Colon (tissue), 2 donors: ENCODE data around the gene PDE1C.

Experiments used
- FAIRE-seq: peaks from 2 replicates; lab custom pipeline; 2012; peaks lifted over from hg19 to GRCh38; lab: Jason Lieb, UNC
- donor health status: control.
- donor health status: control.

PDE1C gene

DNA sequence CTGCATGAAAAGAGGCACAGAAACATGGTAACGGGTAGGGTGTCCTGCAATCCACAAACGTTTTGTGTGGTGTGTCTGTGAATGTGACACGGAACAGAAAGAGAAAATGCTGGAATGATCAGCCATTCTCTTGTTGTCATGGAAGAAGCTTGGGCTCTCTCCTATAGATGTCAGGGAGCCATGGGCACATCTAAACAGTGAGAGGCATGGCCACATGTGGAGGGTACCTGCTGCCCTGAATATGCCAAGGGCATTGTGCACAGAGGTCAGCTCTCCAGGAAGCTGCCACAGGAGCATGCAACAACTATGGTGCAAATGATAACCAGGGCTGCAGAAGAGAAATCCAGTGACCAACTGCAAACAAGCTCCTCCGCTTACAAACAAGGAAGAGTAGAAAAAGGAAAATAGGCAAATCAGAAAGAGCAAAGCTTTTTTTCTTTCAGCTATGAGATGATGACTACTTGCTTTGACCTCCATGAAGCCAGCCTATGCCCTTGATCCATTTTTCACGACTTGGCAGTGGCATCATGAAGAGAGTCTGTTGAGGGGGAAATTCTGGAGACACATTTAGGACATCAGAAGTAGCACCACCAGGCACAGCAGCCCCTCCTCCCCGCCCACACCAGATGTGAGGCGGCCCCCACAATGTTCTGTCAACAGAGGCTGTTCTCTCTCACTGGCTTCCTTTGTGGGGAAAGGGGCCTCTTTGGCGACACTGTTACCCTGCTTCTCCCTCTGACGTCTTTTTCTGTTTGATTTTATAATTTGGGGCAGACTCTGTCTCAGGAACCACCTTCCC lies 4.8 kb upstream of the PDE1C start:
- FAIRE-seq: no peak

DNA sequence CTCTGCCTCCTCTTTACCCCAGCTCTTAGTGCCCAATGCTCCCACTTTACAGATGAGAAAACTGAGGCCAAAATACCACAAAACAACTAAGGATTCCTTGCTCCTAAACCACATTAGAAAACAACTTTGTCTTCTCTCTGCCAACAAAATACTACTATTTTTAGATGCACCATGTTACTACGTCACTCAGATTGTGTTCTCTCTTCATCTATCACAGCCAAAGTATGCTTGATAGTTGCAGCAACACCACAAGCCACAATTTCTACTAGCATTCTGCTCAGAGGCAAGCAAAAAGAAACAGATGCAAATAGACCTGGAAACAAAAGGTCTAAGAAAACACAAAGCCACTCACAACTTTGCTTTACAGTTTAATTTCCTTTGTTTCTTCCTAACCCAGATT lies 3.3 kb upstream of the PDE1C start:
- no peak for FAIRE-seq

DNA sequence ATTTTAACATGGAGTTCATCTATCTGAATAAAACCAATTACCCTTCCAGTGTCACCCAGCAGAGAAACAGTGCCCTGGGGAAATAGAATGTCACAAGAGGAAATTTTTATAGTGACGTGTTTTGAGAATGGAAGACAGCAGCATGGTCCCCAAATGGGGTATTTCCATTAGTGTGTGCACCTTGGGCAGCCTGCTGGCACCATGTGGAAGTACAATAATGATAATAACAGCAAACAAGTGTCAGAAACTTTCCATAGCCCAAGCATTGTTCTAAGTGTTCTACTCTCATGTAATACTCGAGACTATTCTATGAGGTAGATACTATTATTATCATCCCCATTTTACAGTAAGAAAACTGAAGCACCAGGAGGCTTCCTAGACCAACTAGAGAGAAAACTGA lies 2.2 kb upstream of the PDE1C start:
- no peak for FAIRE-seq

DNA sequence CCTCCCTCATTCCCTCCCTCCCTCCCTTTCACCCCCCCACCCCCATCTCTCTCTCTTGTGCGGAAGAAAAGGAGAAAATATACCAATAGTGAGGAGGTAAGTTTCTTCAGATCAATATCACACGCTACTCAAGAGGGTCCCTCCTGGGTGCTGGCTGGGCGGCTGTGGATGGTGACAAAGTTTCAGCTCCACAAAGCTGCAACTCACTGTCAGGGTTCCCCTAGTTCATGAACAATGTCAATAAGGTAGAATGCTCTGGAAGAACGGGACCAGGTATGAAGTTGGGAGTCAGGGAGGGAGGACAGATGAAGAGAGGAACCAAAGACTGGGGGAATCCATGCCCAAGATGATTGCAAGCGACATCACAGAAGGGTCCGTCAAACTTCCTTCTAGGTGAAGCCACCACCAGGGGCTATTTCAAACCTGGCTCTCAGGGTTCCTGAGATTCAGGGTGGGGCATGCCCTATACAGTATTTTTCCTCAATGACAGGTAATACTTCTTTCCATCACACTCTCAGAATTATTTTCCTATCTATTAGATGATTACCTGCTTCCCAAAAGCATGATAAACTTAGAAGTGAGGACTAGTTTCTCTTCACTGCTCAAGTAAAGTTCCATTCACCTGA lies 1.4 kb upstream of the PDE1C start:
- no peak for FAIRE-seq

DNA sequence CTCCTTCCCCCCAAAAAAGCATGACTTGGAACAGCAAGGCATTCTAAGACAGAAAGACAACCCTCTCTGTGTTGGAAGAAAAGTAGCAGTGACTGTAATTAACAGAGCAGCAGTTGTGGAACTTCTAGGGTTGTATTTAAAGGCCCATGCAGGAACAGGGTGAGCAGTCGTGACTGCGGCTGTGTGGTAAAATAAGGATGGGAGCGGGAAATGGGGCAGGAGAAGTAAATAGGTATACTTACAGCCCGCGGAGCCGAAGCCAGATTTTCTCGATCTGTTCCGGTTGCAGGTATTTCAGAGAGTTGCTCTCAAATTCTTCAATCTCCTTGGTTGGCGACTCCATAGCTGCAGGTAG lies 179 bp downstream of the PDE1C start:
- no peak for FAIRE-seq

DNA sequence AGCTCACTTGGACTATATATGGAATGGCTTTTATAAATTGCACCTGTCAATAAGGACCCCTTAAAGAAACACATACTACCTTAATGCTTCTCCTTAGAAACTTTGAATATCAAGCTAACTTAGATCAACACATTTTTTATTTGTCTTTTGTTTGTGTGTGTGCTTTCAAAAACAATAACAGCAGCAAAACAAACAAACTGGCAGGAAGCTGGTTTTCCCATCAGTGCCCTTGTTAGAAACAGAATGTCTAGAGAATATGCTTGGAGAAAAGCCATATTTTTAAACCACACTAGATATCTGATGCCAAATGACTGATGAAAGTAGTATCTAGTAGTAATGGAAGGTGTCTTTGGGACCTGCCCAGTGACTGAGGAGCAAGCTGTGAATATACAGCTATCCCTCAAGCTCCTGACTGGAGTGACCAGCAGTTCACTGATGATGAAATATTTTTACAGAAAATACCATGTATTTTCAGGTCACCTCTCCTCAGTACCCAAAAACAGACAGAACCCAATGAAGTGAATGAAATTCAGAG lies 1.0 kb downstream of the PDE1C start:
- FAIRE-seq: no peak

DNA sequence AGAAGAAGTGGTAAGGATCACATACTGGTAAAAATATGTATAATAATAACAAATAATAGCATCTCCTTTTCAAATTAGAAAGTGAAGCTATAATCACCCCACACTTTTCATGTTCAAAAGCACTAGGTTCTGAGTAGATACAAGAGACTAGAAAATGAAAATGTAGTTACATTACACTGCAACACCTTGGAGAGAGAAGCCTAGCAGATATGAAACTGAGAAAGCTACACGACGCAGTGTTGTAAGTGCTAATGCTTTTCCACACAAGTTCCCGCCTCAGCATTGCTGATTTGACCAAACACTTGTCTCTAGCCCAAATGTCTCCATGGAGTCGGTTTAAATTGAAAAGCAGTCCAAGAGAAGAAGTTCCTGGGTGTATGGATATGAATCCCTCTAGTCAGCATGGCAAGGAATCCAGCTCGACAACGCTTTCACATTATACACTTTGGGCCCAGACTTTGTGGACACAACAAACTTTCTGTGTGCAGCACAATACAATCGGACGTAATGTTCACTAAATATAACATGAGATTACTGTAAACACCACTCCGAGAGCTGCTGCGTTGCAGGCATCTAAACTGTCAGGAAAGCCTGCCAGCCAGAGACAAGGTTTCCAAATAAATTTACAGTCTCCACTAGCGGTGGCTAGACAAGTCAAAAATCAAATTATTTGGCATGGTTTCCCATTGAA lies 1.7 kb downstream of the PDE1C start:
- no peak for FAIRE-seq

DNA sequence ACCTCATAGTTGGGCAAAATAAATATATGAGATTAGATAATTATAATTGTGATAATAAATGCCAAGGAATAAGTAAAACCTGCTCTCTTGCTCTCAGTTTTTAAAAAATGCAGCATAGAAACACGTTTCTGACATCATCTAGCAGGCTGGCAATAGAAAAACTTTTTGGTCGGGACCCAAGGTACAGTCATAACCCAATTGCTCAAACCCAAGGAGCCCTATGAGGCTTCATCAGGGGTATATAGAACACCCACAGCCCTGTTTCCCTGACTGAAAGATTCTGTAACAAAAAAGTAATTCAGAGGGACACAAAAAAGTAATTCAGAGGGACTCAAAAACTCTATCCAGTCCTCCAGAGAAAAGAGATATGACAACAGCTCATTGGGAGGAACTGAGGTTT lies 3.8 kb downstream of the PDE1C start:
- no peak for FAIRE-seq

DNA sequence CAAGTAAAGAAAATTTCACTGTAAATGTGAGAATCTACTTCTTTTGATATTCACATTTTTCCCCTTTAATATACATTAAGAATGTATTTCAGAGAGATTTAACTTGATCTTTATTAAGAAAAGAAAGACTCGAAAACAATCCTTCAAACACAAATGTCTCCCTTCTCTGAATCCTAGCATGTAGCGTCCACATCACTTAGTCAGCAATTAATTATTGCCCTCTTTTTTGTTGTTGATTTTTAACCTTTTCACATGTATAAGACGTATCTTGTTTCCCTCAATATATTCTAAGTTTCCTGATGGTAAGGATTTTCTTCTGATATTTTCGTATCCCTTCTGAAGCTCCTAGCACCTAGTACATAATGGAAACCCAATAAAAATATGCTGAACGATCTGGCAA lies 6.6 kb downstream of the PDE1C start:
- FAIRE-seq: no peak

DNA sequence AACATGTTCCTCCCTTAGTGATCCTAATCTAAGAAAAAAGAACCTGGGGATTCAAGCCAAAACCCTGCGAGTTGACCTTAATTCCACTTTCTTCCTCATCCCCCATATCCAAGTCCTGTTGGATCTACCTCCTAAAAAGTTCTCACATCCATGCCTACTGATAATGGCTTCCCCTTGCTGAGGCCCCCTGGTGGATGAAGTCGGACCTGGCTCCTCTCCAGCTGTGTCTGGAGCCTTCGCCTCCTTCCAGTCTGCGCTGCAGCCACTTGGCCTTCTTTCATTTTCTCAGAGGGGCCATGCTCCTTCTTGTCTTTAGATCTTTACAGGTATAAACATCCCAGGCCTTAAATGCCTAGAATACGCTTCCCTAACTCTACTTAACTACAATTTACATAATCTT lies 8.1 kb downstream of the PDE1C start:
- FAIRE-seq: no peak

DNA sequence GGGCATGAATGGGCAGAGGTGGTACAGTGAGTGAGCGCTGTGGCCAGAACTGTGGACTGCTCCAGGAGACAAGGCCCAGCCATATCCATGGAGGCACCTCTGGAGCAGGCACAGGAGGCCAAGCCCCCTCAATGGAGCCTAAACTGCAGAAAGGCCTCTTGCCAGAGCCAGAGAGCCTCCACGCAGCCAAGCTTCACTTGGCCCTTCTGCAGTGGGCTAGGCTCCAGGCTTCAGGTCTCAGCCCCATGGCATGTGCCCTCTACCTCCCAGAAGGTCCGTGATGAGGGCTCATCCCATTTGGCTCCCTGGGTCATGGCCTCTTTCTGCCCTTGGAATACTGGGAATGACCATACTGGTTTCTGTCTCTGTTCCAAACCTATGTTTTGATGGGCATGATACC lies 8.9 kb downstream of the PDE1C start:
- FAIRE-seq: no peak

DNA sequence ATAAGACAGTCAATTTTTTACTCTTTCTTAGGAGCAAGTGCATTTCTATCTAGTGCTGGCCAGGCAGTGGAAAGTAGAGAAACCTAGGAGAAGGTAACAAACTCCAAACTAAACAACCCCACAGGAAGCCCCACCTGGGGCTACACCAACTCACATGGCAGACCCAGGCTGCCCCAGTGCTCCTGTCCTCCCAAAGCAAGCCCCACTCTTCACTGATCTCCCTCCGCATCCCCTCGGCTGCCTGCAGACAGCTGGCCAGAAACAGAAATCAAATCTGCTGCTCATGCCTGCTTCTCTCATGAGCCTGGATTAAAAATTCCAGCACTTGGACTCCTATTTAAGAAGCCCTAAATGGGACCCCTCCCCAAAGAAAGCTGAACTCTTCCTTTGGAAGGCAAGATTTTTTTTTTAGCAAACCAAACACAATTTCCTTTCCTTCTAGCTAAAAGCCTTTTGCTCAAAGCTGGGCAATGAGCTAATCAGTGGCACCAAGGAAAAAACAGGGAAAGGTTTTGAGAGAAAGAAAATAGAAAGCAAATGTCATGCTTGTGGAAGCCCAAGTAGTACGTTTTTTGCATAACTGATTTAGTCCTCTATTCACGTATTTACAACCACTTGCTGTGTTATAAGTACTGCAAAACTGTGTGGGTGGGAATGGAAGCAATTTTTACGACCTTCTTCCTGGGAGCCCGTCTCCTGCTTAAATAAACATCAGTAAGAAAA lies 10.8 kb downstream of the PDE1C start:
- no peak for FAIRE-seq

DNA sequence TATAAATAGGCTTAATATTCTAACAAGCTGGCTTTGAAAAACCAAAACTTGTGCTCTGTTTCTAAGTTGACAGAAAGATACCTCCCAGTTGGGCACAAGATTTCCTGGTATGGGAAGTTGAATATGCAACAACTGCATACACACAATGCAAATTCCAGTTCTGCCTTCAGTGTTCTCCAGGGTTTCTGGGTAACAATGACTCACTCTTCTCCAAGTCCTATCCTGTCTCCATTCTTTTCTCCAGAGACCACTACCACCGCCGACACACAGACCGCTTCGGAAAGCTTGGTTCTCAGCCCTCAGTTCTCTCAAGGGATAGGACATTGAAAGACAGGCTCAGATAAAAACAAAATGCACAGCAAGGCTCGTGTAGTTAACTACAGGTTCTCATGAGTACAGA lies 12.2 kb downstream of the PDE1C start:
- FAIRE-seq: no peak

DNA sequence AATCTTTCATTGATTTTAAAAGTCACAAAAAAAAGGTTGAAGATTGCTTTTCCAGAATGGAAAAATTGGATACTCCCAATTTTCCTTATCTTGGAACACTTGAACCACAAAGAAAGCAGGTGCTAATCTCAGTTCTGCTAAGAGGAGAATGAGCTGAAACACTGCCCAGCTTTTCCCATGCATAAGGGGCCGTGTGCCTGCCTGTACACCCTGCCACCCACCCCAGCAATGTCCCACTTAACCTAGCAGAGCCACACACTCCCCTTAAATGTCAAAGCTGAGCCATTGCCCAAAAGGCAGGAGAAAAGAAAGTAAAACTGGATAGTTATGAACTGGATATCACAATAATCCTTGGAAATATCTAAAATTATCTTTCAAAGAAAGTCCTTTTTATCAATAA lies 13.4 kb downstream of the PDE1C start:
- FAIRE-seq: no peak

DNA sequence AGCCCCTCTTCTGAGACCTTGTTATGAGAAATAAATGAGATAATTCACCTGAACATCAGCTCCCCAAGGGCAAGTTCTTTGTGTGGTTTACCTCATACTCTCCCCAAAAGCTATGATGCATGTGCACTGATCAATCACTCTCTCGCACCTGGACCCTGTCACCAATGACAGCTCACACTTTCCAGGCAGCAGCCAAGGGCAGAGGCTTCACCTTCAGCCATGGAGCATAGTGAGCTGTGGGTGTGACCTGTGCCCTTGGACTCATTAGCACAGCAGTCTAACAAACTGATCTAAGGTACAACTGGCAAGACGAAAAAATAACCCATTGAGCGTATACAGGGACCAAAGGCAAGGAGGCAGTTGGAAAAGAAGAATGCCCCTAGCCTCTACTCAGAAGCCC lies 17.0 kb downstream of the PDE1C start:
- FAIRE-seq: no peak

DNA sequence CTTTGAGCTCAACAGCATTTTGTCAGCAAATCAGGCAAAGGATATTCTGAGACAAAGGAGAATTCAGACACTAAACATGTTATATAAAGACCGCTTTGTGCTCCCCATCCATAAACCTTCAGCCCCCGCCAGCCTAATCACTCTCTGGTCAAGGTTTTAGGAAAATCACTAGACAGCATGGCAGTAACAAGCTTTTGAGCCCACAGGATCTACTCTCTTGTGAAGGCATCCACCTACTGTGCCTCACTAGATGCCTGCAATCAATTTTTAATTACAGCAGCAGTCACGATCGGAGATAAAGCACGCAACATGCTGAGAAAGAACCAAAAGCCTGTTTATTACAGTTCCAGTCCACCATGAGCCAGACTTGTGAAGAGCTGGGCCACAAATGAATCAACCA lies 19.1 kb downstream of the PDE1C start:
- FAIRE-seq: no peak

DNA sequence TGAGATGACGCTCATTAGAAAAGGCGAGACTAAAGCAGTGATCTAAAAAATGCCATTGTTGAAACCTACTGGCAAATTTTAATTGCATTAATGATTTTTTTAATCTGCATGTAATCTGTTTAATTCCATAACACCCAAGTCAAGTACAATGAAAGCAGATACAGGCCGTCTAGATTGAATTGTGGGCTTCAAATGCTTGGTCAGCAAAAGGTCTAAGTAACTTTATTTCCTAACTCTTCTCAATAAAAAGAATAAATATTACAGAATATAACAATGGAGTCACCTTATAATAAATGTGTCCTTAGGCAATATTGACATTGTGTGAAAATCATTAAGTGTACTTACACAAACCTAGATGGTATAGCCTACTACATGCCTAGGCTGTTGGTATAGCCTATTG lies 20.6 kb downstream of the PDE1C start:
- no peak for FAIRE-seq

DNA sequence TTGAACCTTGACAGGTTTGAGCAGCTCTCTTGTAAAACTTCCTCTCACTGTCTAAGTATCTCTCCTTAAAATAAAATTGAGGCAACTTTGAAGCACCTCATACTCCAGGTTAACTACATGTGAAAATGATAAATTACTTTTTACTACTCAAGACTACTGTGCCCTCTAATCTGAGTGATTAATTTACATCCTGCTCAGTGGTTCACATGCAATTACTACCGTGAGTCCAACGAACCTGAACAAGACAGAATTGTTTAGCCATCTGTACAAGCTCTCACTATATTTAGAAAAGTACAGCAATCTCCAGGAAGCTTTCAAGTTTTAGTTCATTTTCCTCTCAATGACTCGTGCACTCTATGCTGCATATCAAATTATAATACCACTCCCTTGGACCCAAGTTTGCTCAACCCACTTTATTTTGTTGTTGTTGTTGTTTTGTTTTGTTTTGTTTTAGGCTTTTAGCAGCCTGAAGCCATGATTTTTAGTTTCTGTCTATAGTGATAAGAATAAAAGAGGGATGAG lies 21.2 kb downstream of the PDE1C start:
- no peak for FAIRE-seq

DNA sequence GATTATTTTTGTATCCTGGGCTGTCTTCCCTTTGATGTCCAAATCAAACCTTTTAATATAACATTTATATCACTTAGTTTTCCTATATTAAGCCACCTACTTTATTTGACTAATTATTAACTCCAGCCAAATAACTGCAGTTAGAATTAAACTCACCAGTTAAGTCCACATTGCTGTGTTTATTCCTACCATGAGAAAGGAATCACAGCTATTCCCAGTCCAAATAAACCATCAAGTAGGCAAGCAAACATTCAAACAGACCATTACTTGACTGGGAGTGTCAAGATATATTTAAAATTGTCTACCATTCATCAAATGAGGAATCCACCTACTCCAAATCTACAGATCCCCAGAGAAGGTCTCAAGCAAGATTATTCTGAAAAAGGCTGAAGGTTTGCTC lies 22.4 kb downstream of the PDE1C start:
- no peak for FAIRE-seq

DNA sequence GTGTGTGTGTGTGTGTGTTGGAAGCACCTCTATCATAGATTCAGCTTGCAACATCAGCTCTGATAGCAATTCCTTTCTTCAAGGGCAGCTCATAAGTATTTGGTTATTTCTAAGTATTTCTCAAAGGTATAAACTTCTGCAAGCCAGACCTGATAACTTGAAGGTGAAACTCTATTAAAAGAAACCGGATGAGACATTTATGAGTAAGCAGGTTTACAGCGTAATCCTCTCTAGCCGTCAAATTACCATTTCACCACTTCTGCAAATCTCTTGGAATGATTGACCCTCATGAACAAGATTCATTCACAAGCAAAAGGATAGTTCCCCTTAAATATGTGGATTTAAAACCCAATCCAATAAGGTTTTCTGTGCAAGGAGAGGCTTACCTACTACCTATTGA lies 23.1 kb downstream of the PDE1C start:
- FAIRE-seq: no peak

DNA sequence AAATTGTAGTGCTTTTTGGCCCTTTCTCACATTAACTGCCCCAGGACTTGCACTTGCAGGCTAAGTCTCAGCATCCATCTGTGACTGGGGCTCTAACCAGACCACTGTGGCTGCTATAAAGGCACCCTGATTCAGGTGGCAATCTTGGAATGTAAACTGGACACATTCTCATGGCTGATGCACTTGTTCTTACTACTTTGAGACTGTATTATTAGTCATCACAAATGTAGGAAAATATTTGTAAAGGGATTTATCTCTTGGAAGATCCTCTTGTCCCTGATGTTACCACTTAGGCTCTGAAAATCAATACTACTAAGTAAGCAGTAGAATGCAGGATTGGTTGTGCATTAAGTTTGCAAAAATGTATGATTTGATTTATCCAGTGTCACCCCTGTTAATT lies 25.0 kb downstream of the PDE1C start:
- no peak for FAIRE-seq

DNA sequence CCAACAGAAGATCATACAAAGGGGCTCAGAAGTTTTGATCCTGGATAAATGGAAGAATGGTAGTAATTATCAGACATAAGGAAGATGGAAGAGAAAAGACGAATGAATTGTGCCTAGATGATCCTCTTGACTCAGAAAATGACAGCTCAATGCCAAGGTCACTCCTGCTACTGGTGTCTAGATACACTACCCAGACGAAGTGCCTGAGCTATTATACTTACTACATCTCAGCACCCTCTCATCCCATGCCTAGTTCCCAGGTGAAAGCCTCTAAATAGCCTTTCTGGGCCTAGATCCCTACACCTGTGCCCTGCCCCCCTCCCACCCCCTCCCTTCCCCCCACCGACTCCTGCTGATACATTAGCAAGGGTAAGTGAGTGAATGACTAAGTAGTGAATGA lies 25.5 kb downstream of the PDE1C start:
- FAIRE-seq: no peak

DNA sequence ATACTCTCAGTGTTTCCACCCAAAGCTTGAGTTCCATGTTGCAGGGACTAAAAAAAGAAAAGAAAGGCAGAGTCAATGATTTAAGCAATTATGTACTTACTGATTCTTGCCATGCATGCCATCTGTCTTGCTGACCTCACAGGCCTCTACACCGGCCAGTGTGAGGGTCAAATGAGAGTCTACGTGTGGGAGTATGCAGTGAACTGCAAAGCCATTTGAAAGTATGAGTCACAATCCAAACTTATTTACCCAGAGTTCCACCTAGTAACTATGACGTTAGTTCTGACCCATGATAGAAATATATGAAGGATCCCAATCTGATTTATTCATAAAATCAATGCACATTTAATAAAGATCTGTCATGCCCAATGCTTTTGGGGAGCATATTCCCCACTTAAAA lies 26.5 kb downstream of the PDE1C start:
- FAIRE-seq: no peak
